Activated CD8-positive, alpha-beta memory T cell treated with anti-CD3 and anti-CD28 coated beads, Interleukin-2, amount 10 ng/mL, durations not matched to agents 7 days and 5 days (primary cell): ENCODE data around the gene OAS1. TPM values are rescaled to one million over a fixed set of nuclear protein-coding genes. Genes with fewer than 3 reads are reported as not detected.
A peak's percentile ranks its signal among the peaks of the same experiment; 100 is the strongest.

Experiments
- ATAC-seq: fragments of 150-1000 bp; cut with Tn5 transposase; one replicate; pipeline ENCODE4 v1.10.0; 2021; ENCODE audit warnings: moderate library complexity
- CTCF ChIA-PET: fragments of 350-600 bp; sonication (Branson Sonifier 250); formaldehyde crosslinking; loops from one replicate; lab custom pipeline; 2021; ENCODE audit warnings: antibody characterized with exemption; lab: Charles Lee
- DNase-seq: peaks from one replicate; pipeline ENCODE4 v3.0.0-alpha.2; 2020
- H3K27ac Mint-ChIP-seq: one replicate; pipeline ENCODE4 v1.8.0; 2021; ENCODE audit warnings: mild to moderate bottlenecking, mixed read lengths
- H3K27me3 Mint-ChIP-seq: one replicate; pipeline ENCODE4 v1.8.0; 2021; ENCODE audit warnings: mixed read lengths
- H3K36me3 Mint-ChIP-seq: one replicate; pipeline ENCODE4 v1.8.0; 2021; ENCODE audit warnings: mild to moderate bottlenecking, mixed read lengths
- H3K4me1 Mint-ChIP-seq: one replicate; pipeline ENCODE4 v1.8.0; 2021; ENCODE audit warnings: mixed read lengths
- H3K4me3 Mint-ChIP-seq: one replicate; pipeline ENCODE4 v1.8.0; 2021; ENCODE audit warnings: mild to moderate bottlenecking, moderate library complexity, mixed read lengths
- H3K9me3 Mint-ChIP-seq: one replicate; pipeline ENCODE4 v1.8.0; 2022; ENCODE audit warnings: low read depth, mixed read lengths
- total RNA-seq, 2 experiments: library from RNA; stranded (reverse); gene quantifications; one replicate each; pipeline ENCODE4 v1.2.3, GENCODE V29; 2021

OAS1 gene
- total RNA-seq = 100 to 1,000 TPM; 161 to 292 TPM

DNA sequence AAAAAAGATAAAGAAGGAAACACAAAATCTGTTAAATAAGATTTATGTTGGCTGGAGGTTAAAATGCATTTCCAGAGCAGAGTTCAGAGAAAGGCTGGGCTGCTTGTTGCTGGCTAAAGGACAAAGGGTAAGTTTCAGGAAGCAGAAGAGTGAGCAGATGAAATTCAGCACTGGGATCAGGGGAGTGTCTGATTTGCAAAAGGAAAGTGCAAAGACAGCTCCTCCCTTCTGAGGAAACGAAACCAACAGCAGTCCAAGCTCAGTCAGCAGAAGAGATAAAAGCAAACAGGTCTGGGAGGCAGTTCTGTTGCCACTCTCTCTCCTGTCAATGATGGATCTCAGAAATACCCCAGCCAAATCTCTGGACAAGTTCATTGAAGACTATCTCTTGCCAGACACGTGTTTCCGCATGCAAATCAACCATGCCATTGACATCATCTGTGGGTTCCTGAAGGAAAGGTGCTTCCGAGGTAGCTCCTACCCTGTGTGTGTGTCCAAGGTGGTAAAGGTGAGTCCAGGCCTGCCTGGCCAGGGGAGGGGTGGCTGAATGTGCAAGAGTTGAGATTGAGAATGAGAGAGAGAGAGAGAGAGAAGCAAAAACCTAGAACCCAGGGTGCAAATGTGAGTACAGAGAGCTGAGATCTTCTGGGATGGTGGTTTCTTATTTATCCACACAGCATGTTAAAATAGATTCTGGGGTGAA lies at the start of gene OAS1:
Gene OAS1 (plus strand): TSS at position 251 of the 703 bp plus-strand sequence. CDS start 78 bp downstream, at position 329.
- DNase-seq = peak; percentile 79
- H3K27me3 Mint-ChIP-seq = no peaks in the 10 kb centered on the region
- H3K27ac Mint-ChIP-seq = peak within 1 kb of the TSS; percentile 97
- peaks cover 6% of the 10 kb centered on the region for H3K9me3 Mint-ChIP-seq
- peak; percentile 92 for ATAC-seq
- peak within 1 kb of the TSS; percentile 97 for H3K4me3 Mint-ChIP-seq
- CTCF ChIA-PET = interaction anchor here (0.9 to 4.1 kb wide), 11 partner anchors 10 to 277 kb away, joined by 3 to 20 read pairs (median 5); partner anchors contain the start of genes OAS2 and OAS3
- peaks cover 72% of the 10 kb centered on the region for H3K4me1 Mint-ChIP-seq
- peaks cover 54% of the 10 kb centered on the region for H3K36me3 Mint-ChIP-seq

DNA sequence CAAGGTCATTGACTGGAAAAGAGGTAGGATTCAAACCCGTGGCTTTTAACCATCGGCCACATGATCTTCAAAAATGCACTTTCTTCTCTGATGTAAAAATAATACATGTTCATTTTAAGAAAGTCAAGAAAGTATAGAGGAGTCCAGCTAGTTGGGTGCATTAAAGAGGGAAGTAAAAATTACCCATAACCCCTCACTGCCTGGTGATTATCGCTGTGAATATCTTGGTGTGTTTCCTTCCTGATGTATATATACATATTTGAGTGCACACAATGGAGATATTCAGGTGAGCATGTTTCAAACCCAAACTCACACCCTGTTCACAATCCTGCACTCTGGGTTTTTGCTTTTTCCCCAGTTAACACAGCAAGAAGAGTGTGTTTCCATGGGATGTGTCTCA lies 47.5 kb upstream of the OAS1 start:
- H3K4me1 Mint-ChIP-seq = peaks cover 2% of the 10 kb centered on the region
- peaks cover 29% of the 10 kb centered on the region for H3K27me3 Mint-ChIP-seq
- no peak for ATAC-seq
- DNase-seq = no peak
- no peak overlapping the region for H3K4me3 Mint-ChIP-seq
- no peaks in the 10 kb centered on the region for H3K36me3 Mint-ChIP-seq
- CTCF ChIA-PET = no interaction called here
- H3K27ac Mint-ChIP-seq = no peak overlapping the region
- H3K9me3 Mint-ChIP-seq = no peaks in the 10 kb centered on the region

GRCh38 chr12:112860181-112860580 lies 46.6 kb upstream of the OAS1 start:
- CTCF ChIA-PET = interaction anchor here (0.9 kb wide), 1 partner anchor 41 kb away, joined by 4 read pairs; no protein-coding TSS in a partner anchor
- ATAC-seq = no peak
- Mint-ChIP-seq H3K27ac (no peak overlapping the region), H3K4me3 (no peak overlapping the region), H3K36me3 (no peaks in the 10 kb centered on the region), H3K9me3 (no peaks in the 10 kb centered on the region), H3K4me1 (peaks cover 4% of the 10 kb centered on the region), H3K27me3 (peaks cover 30% of the 10 kb centered on the region)
- DNase-seq = no peak

GRCh38 chr12:112861284-112861683 lies 45.5 kb upstream of the OAS1 start:
- Mint-ChIP-seq H3K4me3 (no peak overlapping the region), H3K27me3 (peaks cover 19% of the 10 kb centered on the region), H3K9me3 (no peaks in the 10 kb centered on the region), H3K4me1 (peaks cover 4% of the 10 kb centered on the region), H3K27ac (no peak overlapping the region), H3K36me3 (no peaks in the 10 kb centered on the region)
- CTCF ChIA-PET = no interaction called here
- ATAC-seq = no peak
- no peak for DNase-seq

DNA sequence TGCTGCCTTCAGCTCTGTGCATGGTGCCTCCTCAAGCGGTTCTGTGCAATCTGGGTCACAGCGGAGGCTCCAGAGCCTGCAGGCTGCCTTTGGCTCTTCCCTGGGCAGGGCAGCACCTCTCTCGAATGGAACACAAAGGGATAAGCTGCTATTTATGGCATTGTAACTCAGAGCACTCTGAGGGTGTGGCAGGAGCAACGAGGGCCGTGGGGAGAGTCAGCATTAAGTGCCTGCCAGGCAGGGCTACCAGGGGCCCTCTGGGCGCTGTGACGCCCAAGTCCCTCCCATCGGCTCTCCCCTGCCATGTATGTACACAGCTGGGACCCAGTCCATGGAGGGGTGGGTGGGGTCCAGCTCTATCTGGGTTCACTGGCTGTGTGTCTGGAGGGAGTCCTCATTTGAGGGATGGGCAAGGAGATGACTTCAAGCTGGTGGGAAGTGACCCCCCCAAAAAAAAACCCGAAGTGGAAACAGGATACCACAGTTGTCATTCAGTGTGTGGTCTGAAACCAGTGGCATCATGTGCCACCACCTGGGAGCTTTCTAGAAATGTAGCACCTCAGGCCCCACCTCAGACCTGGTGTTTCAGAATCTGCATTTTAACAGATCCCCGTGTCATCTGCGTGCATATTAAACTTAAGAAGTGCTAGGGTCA lies 44.0 kb upstream of the OAS1 start:
- peaks cover 4% of the 10 kb centered on the region for H3K4me1 Mint-ChIP-seq
- DNase-seq (no peak), ATAC-seq (no peak)
- no peaks in the 10 kb centered on the region for H3K9me3 Mint-ChIP-seq
- peaks cover 21% of the 10 kb centered on the region for H3K27me3 Mint-ChIP-seq
- CTCF ChIA-PET = interaction anchor here (1.0 kb wide), 1 partner anchor 38 kb away, joined by 5 read pairs; no protein-coding TSS in a partner anchor
- H3K4me3 Mint-ChIP-seq = no peak overlapping the region
- no peaks in the 10 kb centered on the region for H3K36me3 Mint-ChIP-seq
- H3K27ac Mint-ChIP-seq = no peak overlapping the region

GRCh38 chr12:112868459-112869041 lies 38.2 kb upstream of the OAS1 start:
- CTCF ChIA-PET = no interaction called here
- Mint-ChIP-seq H3K4me3 (no peak overlapping the region), H3K4me1 (peaks cover 3% of the 10 kb centered on the region), H3K27me3 (peaks cover 53% of the 10 kb centered on the region), H3K9me3 (no peaks in the 10 kb centered on the region), H3K27ac (no peak overlapping the region), H3K36me3 (no peaks in the 10 kb centered on the region)
- DNase-seq (no peak), ATAC-seq (no peak)

DNA sequence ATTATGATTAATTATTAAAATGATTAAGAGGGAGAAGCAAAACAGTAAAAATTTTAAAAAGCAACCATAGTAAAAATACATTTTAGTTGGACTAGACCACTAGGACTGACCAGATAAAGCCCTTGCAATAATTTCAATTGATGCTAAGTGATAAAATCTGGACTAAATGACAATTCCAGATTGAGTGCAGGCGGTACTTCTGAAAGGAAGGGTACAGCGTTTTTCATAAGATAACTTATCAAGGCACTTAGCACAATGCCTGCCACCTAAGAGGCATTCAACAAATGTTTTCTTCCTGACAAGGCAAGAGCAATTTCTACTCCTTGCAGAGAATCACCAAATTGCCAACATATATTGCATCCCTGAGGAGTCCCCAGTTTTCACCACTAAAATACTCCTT lies 37.7 kb upstream of the OAS1 start:
- Mint-ChIP-seq H3K36me3 (no peaks in the 10 kb centered on the region), H3K4me1 (peaks cover 3% of the 10 kb centered on the region), H3K27me3 (peaks cover 58% of the 10 kb centered on the region), H3K4me3 (no peak overlapping the region), H3K27ac (no peak overlapping the region), H3K9me3 (no peaks in the 10 kb centered on the region)
- no peak for DNase-seq
- CTCF ChIA-PET = no interaction called here
- no peak for ATAC-seq

DNA sequence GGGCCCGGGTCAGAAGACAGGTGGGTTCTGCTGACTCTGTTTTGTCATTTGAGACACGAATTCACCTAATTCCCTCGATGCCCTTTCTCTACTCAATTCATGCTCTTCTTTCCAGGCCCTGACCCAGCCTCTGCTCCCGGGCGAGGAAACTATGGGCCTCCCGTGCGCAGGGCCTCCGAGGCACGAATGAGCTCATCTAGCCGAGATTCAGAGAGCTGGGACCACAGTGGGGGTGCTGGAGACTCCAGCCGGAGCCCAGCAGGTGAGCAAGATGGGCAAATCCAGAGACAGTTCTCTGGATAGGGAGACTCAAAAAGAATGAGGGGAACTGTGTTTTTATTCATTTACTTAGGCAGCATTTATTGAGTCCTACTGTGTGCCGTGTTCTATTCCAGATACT lies 37.0 kb upstream of the OAS1 start:
- H3K27me3 Mint-ChIP-seq = peaks cover 57% of the 10 kb centered on the region
- no peak for ATAC-seq
- no peak for DNase-seq
- no peak overlapping the region for H3K4me3 Mint-ChIP-seq
- CTCF ChIA-PET = no interaction called here
- no peaks in the 10 kb centered on the region for H3K36me3 Mint-ChIP-seq
- H3K27ac Mint-ChIP-seq = no peak overlapping the region
- no peaks in the 10 kb centered on the region for H3K4me1 Mint-ChIP-seq
- H3K9me3 Mint-ChIP-seq = no peaks in the 10 kb centered on the region

DNA sequence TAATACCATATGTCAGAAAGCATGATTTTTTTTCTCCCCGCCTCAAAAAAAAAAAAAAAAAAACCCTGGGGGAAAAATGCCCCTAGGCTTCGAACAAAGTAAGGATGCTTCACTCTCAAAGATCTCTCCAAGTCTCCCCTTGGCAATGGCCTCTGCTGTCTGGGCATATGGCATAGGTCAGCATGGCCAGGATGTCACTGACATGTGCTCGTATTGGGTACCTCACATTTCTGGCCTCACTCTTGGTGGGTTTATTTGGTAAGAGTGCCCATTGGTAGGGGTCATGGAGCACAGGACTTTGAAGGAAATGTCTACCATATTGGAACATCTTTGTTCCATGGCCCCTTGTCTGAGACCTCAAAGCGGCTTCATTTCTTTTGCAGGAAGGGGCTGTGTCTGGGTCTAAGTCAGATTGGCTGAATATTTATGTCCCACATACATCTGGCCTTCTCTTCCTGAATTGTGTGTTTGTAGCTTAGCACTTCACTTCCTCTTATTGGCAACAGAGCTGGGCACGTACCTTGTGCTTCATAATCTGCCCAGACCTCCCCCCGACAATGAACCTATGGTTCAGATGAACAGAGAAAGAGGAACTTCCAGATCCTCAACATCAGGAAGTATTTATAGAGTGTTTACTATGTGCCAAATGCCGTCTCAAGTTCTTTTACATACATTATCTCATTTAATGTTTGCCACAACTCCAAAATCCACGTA lies 36.3 kb upstream of the OAS1 start:
- Mint-ChIP-seq H3K36me3 (no peaks in the 10 kb centered on the region), H3K9me3 (no peaks in the 10 kb centered on the region), H3K4me3 (no peak overlapping the region), H3K27ac (no peak overlapping the region), H3K4me1 (no peaks in the 10 kb centered on the region), H3K27me3 (peaks cover 55% of the 10 kb centered on the region)
- CTCF ChIA-PET = no interaction called here
- ATAC-seq (no peak), DNase-seq (no peak)

- H3K4me3 Mint-ChIP-seq = no peak overlapping the region
- no peaks in the 10 kb centered on the region for H3K36me3 Mint-ChIP-seq
- H3K27me3 Mint-ChIP-seq = peaks cover 65% of the 10 kb centered on the region
- ATAC-seq (no peak), DNase-seq (no peak)
- no peaks in the 10 kb centered on the region for H3K9me3 Mint-ChIP-seq
- H3K4me1 Mint-ChIP-seq = no peaks in the 10 kb centered on the region
- H3K27ac Mint-ChIP-seq = no peak overlapping the region
- CTCF ChIA-PET = no interaction called here
These were observed 31.2 kb upstream of the OAS1 start for GRCh38 chr12:112875608-112876007.

DNA sequence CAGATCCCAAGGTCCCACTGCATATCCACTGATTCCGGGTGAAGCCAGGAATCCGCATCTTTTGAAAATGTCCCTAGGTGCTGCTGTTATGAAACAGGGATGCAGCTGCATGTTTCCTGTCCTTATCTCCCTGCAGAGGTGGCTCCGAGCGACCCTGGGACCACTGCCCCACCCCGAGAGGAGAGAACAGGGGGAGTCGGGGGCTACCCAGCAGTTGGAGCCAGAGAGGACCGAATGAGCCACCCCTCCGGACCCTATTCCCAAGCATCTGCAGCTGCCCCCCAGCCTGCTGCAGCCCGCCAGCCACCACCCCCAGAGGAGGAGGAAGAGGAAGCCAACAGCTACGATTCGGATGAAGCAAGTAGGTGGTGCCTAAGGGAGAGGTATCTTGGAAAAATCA lies 30.3 kb upstream of the OAS1 start:
- Mint-ChIP-seq H3K36me3 (no peaks in the 10 kb centered on the region), H3K9me3 (no peaks in the 10 kb centered on the region), H3K27me3 (peaks cover 62% of the 10 kb centered on the region), H3K4me3 (no peak overlapping the region), H3K27ac (no peak overlapping the region), H3K4me1 (no peaks in the 10 kb centered on the region)
- ATAC-seq (no peak), DNase-seq (no peak)
- CTCF ChIA-PET = no interaction called here

- no peak overlapping the region for H3K4me3 Mint-ChIP-seq
- H3K27ac Mint-ChIP-seq = no peak overlapping the region
- CTCF ChIA-PET = no interaction called here
- H3K27me3 Mint-ChIP-seq = peaks cover 60% of the 10 kb centered on the region
- no peaks in the 10 kb centered on the region for H3K4me1 Mint-ChIP-seq
- ATAC-seq = no peak
- H3K9me3 Mint-ChIP-seq = no peaks in the 10 kb centered on the region
- DNase-seq = no peak
- no peaks in the 10 kb centered on the region for H3K36me3 Mint-ChIP-seq
These were observed 29.8 kb upstream of the OAS1 start for GRCh38 chr12:112877006-112877405.

- H3K27me3 Mint-ChIP-seq = peaks cover 58% of the 10 kb centered on the region
These were observed 28.3 kb upstream of the OAS1 start for GRCh38 chr12:112878488-112878887.

More at GRCh38 chr12:112878488-112878887, 28.3 kb upstream of the OAS1 start:
- ATAC-seq = no peak
- CTCF ChIA-PET = no interaction called here
- no peaks in the 10 kb centered on the region for H3K4me1 Mint-ChIP-seq
- H3K4me3 Mint-ChIP-seq = no peak overlapping the region
- no peaks in the 10 kb centered on the region for H3K36me3 Mint-ChIP-seq
- no peak for DNase-seq
- H3K9me3 Mint-ChIP-seq = no peaks in the 10 kb centered on the region
- H3K27ac Mint-ChIP-seq = no peak overlapping the region
